OCI-LY7 (cell line): ENCODE data around the gene CFAP73.

Experiments
- EZH2phosphoT487 ChIP-seq: fragments of 200-600 bp; sonication (generic); IDR thresholded peaks from 2 replicates; pipeline ENCODE4 v1.6.1; 2018; ENCODE audit warnings: low read depth, borderline replicate concordance, mild to moderate bottlenecking, mixed run types, antibody characterized with exemption, low read length, moderate library complexity, mixed read lengths
- TF ChIP-seq, protein P1 (sequence below): fragments of 200-600 bp; sonication (generic); conservative IDR thresholded peaks from 2 replicates; pipeline ENCODE4 v1.5.1; 2014; ENCODE audit warnings: mild to moderate bottlenecking, antibody characterized with exemption, low read length, moderate library complexity, mixed read lengths

DNA sequence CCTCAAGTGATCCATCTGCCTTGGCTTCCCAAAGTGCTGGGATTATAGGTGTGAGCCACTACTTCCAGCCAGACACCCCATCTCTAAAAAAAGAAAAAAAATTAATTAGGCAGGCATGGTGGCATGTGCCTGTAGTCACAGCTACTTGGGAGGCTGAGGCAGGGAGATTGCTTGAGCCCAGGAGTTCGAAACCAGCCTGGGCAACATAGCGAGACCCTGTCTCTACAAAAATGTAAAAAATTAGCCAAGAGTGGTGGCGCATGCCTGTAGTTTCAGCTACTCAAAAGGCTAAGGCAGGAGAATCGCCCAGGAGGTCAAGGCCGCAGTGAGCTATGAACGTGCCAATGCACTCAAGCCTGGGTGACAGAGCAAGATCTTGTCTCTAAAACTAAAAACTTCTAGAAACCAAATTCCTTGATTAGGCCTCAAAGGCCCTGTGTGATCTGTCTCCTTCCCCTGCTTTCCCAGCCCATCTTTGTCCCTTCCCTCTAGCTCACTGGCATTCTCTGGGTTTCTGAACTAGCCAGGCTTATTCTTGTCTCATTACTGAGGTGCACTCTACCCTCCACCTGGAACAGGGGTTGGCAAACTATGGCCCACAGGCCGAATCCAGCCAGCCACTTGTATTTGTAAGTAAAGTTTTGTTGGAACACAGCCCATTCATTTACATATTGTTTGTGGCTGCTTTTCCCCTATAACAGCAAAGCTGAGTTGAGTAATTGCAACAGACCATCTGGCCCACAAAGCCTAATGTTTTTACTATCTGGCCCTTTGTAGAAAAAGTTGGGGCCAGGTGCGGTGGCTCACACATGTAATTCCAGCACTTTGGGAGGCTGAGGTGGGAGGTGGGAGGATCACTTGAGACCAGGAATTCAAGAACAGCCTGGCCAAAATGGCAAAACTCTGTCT, 54.6 kb downstream of the CFAP73 start:
- TF ChIP-seq, protein P1, sequence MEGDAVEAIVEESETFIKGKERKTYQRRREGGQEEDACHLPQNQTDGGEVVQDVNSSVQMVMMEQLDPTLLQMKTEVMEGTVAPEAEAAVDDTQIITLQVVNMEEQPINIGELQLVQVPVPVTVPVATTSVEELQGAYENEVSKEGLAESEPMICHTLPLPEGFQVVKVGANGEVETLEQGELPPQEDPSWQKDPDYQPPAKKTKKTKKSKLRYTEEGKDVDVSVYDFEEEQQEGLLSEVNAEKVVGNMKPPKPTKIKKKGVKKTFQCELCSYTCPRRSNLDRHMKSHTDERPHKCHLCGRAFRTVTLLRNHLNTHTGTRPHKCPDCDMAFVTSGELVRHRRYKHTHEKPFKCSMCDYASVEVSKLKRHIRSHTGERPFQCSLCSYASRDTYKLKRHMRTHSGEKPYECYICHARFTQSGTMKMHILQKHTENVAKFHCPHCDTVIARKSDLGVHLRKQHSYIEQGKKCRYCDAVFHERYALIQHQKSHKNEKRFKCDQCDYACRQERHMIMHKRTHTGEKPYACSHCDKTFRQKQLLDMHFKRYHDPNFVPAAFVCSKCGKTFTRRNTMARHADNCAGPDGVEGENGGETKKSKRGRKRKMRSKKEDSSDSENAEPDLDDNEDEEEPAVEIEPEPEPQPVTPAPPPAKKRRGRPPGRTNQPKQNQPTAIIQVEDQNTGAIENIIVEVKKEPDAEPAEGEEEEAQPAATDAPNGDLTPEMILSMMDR: no peak
- TF ChIP-seq EZH2phosphoT487: no peak
